D721Med (cell line): ENCODE data around the gene KLC3.

Source experiments
- DNase-seq: peaks from one replicate; pipeline ENCODE4 v3.0.0; 2011; ENCODE audit warnings: low spot score; ENCODE audit not compliant: insufficient read length
- FAIRE-seq: peaks from 2 replicates; lab custom pipeline; 2011; peaks lifted over from hg19 to GRCh38; lab: Jason Lieb, UNC
- TF ChIP-seq, protein P1 (sequence below): IDR thresholded peaks from 2 replicates; pipeline ENCODE4 v1.5.1; 2012; ENCODE audit warnings: mild to moderate bottlenecking, control low read depth; ENCODE audit not compliant: insufficient read depth; ENCODE audit errors: missing control alignments

Gene KLC3

DNA sequence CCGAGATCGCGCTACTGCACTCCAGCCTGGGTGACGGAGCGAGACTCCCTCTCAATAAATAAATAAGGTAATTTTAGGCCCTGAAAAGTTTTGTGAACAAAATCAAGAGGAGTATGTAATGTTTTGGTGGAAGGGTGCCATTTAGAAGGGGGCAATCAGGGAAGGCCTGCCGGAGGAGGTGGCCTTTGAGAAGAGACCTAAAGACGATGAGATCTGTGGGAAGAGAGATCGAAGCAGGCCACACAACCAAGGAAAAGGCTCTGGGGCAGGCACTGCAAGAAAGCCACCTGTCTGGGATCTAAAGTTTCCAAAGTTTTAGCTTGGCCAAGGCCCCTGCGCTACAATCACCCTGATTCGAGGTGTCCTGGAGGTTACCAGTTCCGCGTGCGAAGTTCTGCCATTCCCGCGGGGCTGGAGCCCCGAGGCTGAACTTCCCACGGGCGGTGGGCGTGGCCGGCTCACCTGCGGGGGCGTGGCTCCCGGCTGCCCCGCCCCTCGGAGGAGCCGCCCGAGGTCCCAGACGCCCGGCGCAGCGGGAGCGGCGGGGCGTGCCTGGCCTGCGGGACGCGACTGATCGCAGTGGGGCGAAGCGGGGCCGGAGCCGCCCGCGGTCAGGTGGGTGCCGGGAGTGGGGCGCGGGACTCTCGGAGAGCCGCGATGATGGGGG lies at the start of gene KLC3:
KLC3 (plus strand) TSS at position 519 of the 667 bp plus-strand sequence. CDS start 4,792 bp downstream, outside the sequence.
- no peak for FAIRE-seq
- TF ChIP-seq, protein P1, sequence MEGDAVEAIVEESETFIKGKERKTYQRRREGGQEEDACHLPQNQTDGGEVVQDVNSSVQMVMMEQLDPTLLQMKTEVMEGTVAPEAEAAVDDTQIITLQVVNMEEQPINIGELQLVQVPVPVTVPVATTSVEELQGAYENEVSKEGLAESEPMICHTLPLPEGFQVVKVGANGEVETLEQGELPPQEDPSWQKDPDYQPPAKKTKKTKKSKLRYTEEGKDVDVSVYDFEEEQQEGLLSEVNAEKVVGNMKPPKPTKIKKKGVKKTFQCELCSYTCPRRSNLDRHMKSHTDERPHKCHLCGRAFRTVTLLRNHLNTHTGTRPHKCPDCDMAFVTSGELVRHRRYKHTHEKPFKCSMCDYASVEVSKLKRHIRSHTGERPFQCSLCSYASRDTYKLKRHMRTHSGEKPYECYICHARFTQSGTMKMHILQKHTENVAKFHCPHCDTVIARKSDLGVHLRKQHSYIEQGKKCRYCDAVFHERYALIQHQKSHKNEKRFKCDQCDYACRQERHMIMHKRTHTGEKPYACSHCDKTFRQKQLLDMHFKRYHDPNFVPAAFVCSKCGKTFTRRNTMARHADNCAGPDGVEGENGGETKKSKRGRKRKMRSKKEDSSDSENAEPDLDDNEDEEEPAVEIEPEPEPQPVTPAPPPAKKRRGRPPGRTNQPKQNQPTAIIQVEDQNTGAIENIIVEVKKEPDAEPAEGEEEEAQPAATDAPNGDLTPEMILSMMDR = no peak
- DNase-seq = no peak

DNA sequence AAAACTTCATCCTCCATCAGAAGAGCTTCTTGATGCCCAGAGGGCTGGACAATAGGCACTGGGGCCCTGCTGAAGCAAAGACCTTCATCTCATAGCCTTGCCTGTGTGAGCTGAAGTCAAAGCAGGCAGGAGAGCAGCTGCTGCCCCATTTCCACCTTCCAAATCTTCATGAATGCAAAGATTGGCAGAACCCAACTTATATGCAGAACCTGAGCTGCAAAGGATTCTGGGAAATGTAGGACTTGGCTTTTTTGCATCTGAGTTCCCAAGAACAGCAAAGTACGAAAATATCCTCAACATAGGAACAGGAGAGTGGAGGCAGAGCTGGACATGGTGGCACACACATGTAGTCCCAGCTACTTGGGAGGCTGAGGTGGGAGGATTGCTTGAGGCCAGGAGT lies 48.7 kb upstream of the KLC3 start:
- FAIRE-seq (no peak), DNase-seq (no peak)
- TF ChIP-seq, protein P1 = no peak

DNA sequence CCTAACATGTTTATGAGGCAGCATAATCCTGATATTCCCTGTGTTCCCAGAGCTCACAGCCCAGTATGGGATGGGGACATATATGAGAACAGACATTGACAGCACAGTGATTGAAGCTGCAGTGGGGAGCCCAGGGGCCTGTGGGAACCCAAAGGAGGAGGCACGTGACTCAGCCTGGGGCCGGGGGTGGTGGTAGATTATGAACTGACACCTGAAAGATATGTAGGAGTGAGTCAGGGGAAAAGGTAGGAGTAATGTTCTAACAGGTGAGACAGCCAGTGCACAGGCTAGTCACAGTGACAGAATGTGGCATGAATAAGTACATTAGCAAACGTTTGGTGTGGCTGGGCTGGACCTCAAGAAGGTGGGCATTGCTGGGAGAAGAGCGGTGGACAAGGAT lies 46.9 kb upstream of the KLC3 start:
- FAIRE-seq = no peak
- TF ChIP-seq, protein P1 = no peak
- no peak for DNase-seq

DNA sequence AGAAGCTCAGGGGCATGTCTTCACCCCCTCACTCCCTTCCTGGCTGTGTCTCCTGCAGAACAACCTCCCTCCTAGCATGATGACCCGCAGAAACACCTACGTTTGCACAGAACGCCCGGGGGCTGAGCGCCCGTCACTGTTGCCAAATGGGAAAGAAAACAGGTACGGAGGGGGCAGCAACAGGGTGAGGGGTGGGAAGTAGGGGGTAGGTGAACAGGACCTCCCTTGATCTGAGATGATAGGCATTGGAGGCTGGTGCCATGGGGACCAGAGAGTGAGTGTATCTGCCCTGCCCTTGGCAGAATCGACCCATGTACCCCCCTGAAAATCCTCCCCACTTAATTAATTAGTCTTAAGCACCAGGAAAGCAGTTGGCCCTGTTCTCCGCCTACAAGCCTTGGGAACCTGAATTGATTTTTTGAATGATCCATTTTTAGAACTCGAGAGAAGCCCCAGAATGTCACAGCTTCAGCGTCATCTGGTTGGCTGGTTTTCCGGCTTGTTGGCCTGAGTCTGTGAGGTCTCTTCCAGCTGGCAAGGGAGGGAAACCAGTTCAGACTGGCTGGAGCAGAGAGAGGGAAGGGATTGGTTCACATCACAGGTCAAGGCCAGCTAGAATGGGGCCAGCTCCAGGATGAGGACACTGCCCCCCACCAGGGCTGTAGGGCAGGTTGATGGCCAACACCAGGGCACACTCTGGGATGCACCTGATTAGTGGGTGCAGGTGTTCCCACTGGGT lies 46.1 kb upstream of the KLC3 start:
- no peak for FAIRE-seq

DNA sequence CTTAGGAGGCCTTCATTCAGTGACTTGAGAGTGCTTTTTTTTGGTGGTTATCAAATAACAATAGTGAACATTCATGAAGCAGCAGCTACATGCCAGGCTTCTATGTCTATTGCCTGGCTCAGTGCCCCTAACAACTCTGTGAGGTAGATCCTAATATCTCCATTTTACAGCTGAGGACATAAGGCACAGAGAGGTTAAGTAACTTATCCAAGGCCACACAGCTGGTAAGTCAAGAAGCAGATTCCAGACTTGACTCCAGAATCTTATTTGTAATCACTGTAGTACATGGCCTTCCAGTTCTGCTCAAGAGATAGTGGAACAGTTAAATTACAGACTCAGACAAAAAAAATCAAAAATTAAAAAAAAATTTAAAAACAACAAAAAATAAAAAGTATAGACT lies 44.7 kb upstream of the KLC3 start:
- TF ChIP-seq, protein P1 = no peak
- DNase-seq (no peak), FAIRE-seq (no peak)

More for the DNA sequence above, 46.1 kb upstream of the KLC3 start:
- TF ChIP-seq, protein P1 = no peak
- no peak for DNase-seq

DNA sequence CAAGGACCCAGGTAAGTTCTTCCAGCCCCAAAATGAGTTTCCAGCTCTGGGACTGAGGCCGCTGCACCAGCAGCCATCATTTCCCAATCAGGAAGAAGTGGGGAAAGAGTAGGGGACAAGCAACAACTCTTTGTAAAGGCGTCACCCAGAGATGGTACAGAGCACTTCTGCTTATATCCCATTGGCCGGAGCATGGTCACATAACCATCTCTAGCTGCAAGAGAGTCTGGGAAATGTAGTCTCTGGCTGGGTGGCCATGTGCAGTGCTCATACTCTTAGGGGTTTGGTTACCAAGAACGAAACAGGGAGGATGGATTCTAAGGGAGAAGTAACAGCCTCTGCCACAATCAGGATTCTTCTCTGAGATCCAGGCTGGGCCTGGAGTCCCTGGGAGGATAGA lies 44.2 kb upstream of the KLC3 start:
- DNase-seq (no peak), FAIRE-seq (no peak)
- TF ChIP-seq, protein P1 = no peak

DNA sequence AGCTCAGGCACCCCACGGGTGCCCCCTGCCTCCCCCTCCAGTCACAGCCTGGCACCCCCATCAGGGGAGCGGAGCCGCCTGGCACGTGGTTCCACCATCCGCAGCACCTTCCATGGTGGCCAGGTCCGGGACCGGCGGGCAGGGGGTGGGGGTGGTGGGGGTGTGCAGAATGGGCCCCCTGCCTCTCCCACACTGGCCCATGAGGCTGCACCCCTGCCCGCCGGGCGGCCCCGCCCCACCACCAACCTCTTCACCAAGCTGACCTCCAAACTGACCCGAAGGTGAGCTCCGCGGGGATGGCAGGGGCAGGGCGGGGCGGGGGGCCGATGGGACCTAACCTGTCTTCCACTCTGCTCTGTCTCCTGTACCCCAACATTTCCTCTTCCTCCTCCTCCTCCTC lies 42.9 kb upstream of the KLC3 start:
- FAIRE-seq = no peak
- TF ChIP-seq, protein P1 = no peak

More for the DNA sequence above, 42.9 kb upstream of the KLC3 start:
- no peak for DNase-seq
